ENCODE data around the gene RAB28. TPM values are rescaled to one million over a fixed set of nuclear protein-coding genes. Genes with fewer than 3 reads are reported as not detected.

The RAB28 gene
- total RNA-seq, 5 donors from 2014 or later (not counting 1 experiment from before 2014, with no cell fraction given): 8.7 to 15.1 (median 13.4) TPM

- Histone ChIP-seq H3K27me3 (replicated peaks in 1 of 2; ENCODE audit: control insufficient read depth in 2 of 2, extremely low read depth in 1 of 2, insufficient read depth in 2 of 2, low read length in 1 of 2) (no peaks in the 10 kb centered on the region), H3K4me3 (ENCODE audit: control insufficient read depth in 1 of 2, extremely low read depth in 1 of 2, low read length in 1 of 2) (no peak overlapping the region), H3K9me3 (no peaks in the 10 kb centered on the region), H3K4me1 (ENCODE audit: control insufficient read depth in 1 of 2, extremely low read depth in 1 of 2, insufficient read depth in 2 of 2, low read length in 2 of 2) (peaks cover 0 to 1% of the 10 kb centered on the region in 2 experiments), H3K27ac (ENCODE audit: low read length) (no peak overlapping the region), H3K36me3 (ENCODE audit: control insufficient read depth in 2 of 2, extremely low read depth in 1 of 2, insufficient read depth in 1 of 2, low read length in 1 of 2) (no peaks in the 10 kb centered on the region)
- no CpG with 5 or more reads among the region's 1 CpG for WGBS (ENCODE audit: insufficient coverage)
- POLR2A ChIA-PET: no interaction called here
- peaks cover 34% of the 10 kb centered on the region for H3K36me3 Mint-ChIP-seq
- no peak overlapping the region for H3K27ac Mint-ChIP-seq
- H3K4me3 Mint-ChIP-seq: no peak overlapping the region
- no peaks in the 10 kb centered on the region for H3K27me3 Mint-ChIP-seq
- CTCF ChIA-PET: no interaction called here
- DNase-seq: no peak
- peaks cover 0 to 3% (median 0%) of the 10 kb centered on the region in 3 donors for H3K4me1 Mint-ChIP-seq
- no peak for ATAC-seq (replicated peaks in 1 of 4)
- peaks cover 0 to 4% (median 3%) of the 10 kb centered on the region in 3 donors for H3K9me3 Mint-ChIP-seq
Observed at GRCh38 chr4:13329340-13329850, 154.7 kb downstream of the RAB28 start.

GRCh38 chr4:13328591-13328990 is 155.5 kb downstream of the RAB28 start:
- DNase-seq: no peak
- H3K9me3 Mint-ChIP-seq: peaks cover 0 to 7% (median 4%) of the 10 kb centered on the region in 3 donors
- no peaks in the 10 kb centered on the region for H3K9me3 ChIP-seq
- H3K27me3 Mint-ChIP-seq: no peaks in the 10 kb centered on the region
- H3K4me3 Mint-ChIP-seq: no peak overlapping the region
- POLR2A ChIA-PET: no interaction called here
- no peaks in the 10 kb centered on the region for H3K36me3 ChIP-seq (ENCODE audit: control insufficient read depth in 2 of 2, extremely low read depth in 1 of 2, insufficient read depth in 1 of 2, low read length in 1 of 2)
- WGBS (ENCODE audit: insufficient coverage): 83% methylated on average over 1 of the region's 2 CpGs
- H3K27ac Mint-ChIP-seq: no peak overlapping the region
- peaks cover 0 to 6% of the 10 kb centered on the region in 2 experiments for H3K4me1 ChIP-seq (ENCODE audit: control insufficient read depth in 1 of 2, extremely low read depth in 1 of 2, insufficient read depth in 2 of 2, low read length in 2 of 2)
- H3K27ac ChIP-seq (ENCODE audit: low read length): no peak overlapping the region
- H3K36me3 Mint-ChIP-seq: peaks cover 34% of the 10 kb centered on the region
- no peak for ATAC-seq (replicated peaks in 1 of 4)
- peaks cover 0 to 5% (median 0%) of the 10 kb centered on the region in 3 donors for H3K4me1 Mint-ChIP-seq
- CTCF ChIA-PET: no interaction called here
- no peak overlapping the region for H3K4me3 ChIP-seq (ENCODE audit: control insufficient read depth in 1 of 2, extremely low read depth in 1 of 2, low read length in 1 of 2)
- no peaks in the 10 kb centered on the region for H3K27me3 ChIP-seq (replicated peaks in 1 of 2; ENCODE audit: control insufficient read depth in 2 of 2, extremely low read depth in 1 of 2, insufficient read depth in 2 of 2, low read length in 1 of 2)

- Histone ChIP-seq H3K27me3 (replicated peaks in 1 of 2; ENCODE audit: control insufficient read depth in 2 of 2, extremely low read depth in 1 of 2, insufficient read depth in 2 of 2, low read length in 1 of 2) (no peaks in the 10 kb centered on the region), H3K4me3 (ENCODE audit: control insufficient read depth in 1 of 2, extremely low read depth in 1 of 2, low read length in 1 of 2) (no peak overlapping the region), H3K27ac (ENCODE audit: low read length) (no peak overlapping the region), H3K36me3 (ENCODE audit: control insufficient read depth in 2 of 2, extremely low read depth in 1 of 2, insufficient read depth in 1 of 2, low read length in 1 of 2) (no peaks in the 10 kb centered on the region), H3K4me1 (ENCODE audit: control insufficient read depth in 1 of 2, extremely low read depth in 1 of 2, insufficient read depth in 2 of 2, low read length in 2 of 2) (peaks cover 0 to 8% of the 10 kb centered on the region in 2 experiments), H3K9me3 (no peaks in the 10 kb centered on the region)
- ChIA-PET POLR2A (no interaction called here), CTCF (no interaction called here)
- Mint-ChIP-seq H3K27ac (no peak overlapping the region), H3K4me3 (no peak overlapping the region), H3K36me3 (peaks cover 32% of the 10 kb centered on the region), H3K4me1 (peaks cover 0 to 5% (median 0%) of the 10 kb centered on the region in 3 donors), H3K27me3 (no peaks in the 10 kb centered on the region), H3K9me3 (peaks cover 0 to 7% (median 6%) of the 10 kb centered on the region in 3 donors)
- WGBS (ENCODE audit: insufficient coverage): 100% methylated on average over 1 of the region's 3 CpGs
- no peak for DNase-seq
- no peak for ATAC-seq (replicated peaks in 1 of 4)
Observed at GRCh38 chr4:13327991-13328390, 156.1 kb downstream of the RAB28 start.

- CTCF ChIA-PET: no interaction called here
- Histone ChIP-seq H3K36me3 (ENCODE audit: control insufficient read depth in 2 of 2, extremely low read depth in 1 of 2, insufficient read depth in 1 of 2, low read length in 1 of 2) (no peaks in the 10 kb centered on the region), H3K4me1 (ENCODE audit: control insufficient read depth in 1 of 2, extremely low read depth in 1 of 2, insufficient read depth in 2 of 2, low read length in 2 of 2) (peaks cover 0 to 8% of the 10 kb centered on the region in 2 experiments), H3K4me3 (ENCODE audit: control insufficient read depth in 1 of 2, extremely low read depth in 1 of 2, low read length in 1 of 2) (no peak overlapping the region), H3K9me3 (no peaks in the 10 kb centered on the region), H3K27me3 (replicated peaks in 1 of 2; ENCODE audit: control insufficient read depth in 2 of 2, extremely low read depth in 1 of 2, insufficient read depth in 2 of 2, low read length in 1 of 2) (no peaks in the 10 kb centered on the region), H3K27ac (ENCODE audit: low read length) (no peak overlapping the region)
- Mint-ChIP-seq H3K27ac (no peak overlapping the region), H3K27me3 (no peaks in the 10 kb centered on the region), H3K9me3 (peaks cover 0 to 14% (median 7%) of the 10 kb centered on the region in 3 donors), H3K4me1 (peaks cover 0 to 5% (median 0%) of the 10 kb centered on the region in 3 donors), H3K4me3 (no peak overlapping the region), H3K36me3 (peaks cover 46% of the 10 kb centered on the region)
- WGBS (ENCODE audit: insufficient coverage): 100% methylated on average over 1 of the region's 3 CpGs
- POLR2A ChIA-PET: no interaction called here
- no peak for ATAC-seq (replicated peaks in 1 of 4)
- DNase-seq: no peak
Observed at GRCh38 chr4:13325744-13326143, 158.4 kb downstream of the RAB28 start.

- H3K27me3 ChIP-seq (replicated peaks in 1 of 2; ENCODE audit: control insufficient read depth in 2 of 2, extremely low read depth in 1 of 2, insufficient read depth in 2 of 2, low read length in 1 of 2): no peaks in the 10 kb centered on the region
- no peaks in the 10 kb centered on the region for H3K36me3 ChIP-seq (ENCODE audit: control insufficient read depth in 2 of 2, extremely low read depth in 1 of 2, insufficient read depth in 1 of 2, low read length in 1 of 2)
- DNase-seq: no peak
- Mint-ChIP-seq H3K4me3 (no peak overlapping the region), H3K4me1 (peaks cover 0 to 5% (median 0%) of the 10 kb centered on the region in 3 donors), H3K27ac (no peak overlapping the region), H3K27me3 (no peaks in the 10 kb centered on the region), H3K36me3 (peaks cover 42% of the 10 kb centered on the region), H3K9me3 (peaks cover 0 to 14% (median 7%) of the 10 kb centered on the region in 3 donors)
- no peak for ATAC-seq (replicated peaks in 1 of 4)
- ChIA-PET POLR2A (no interaction called here), CTCF (no interaction called here)
- H3K27ac ChIP-seq (ENCODE audit: low read length): no peak overlapping the region
- H3K4me3 ChIP-seq (ENCODE audit: control insufficient read depth in 1 of 2, extremely low read depth in 1 of 2, low read length in 1 of 2): no peak overlapping the region
- H3K9me3 ChIP-seq: no peaks in the 10 kb centered on the region
- H3K4me1 ChIP-seq (ENCODE audit: control insufficient read depth in 1 of 2, extremely low read depth in 1 of 2, insufficient read depth in 2 of 2, low read length in 2 of 2): peaks cover 0 to 8% of the 10 kb centered on the region in 2 experiments
- WGBS (ENCODE audit: insufficient coverage): no CpG with 5 or more reads among the region's 3 CpGs
Observed at GRCh38 chr4:13323921-13324320, 160.2 kb downstream of the RAB28 start.

- H3K9me3 ChIP-seq: no peaks in the 10 kb centered on the region
- ChIA-PET CTCF (no interaction called here), POLR2A (no interaction called here)
- H3K27ac Mint-ChIP-seq: no peak overlapping the region
- peaks cover 0 to 5% (median 0%) of the 10 kb centered on the region in 3 donors for H3K4me1 Mint-ChIP-seq
- peaks cover 0 to 10% (median 7%) of the 10 kb centered on the region in 3 donors for H3K9me3 Mint-ChIP-seq
- no peak overlapping the region for H3K27ac ChIP-seq (ENCODE audit: low read length)
- H3K27me3 Mint-ChIP-seq: no peaks in the 10 kb centered on the region
- DNase-seq: no peak
- peaks cover 0 to 8% of the 10 kb centered on the region in 2 experiments for H3K4me1 ChIP-seq (ENCODE audit: control insufficient read depth in 1 of 2, extremely low read depth in 1 of 2, insufficient read depth in 2 of 2, low read length in 2 of 2)
- no peaks in the 10 kb centered on the region for H3K27me3 ChIP-seq (replicated peaks in 1 of 2; ENCODE audit: control insufficient read depth in 2 of 2, extremely low read depth in 1 of 2, insufficient read depth in 2 of 2, low read length in 1 of 2)
- ATAC-seq (replicated peaks in 1 of 4): no peak
- H3K4me3 Mint-ChIP-seq: no peak overlapping the region
- peaks cover 37% of the 10 kb centered on the region for H3K36me3 Mint-ChIP-seq
- H3K4me3 ChIP-seq (ENCODE audit: control insufficient read depth in 1 of 2, extremely low read depth in 1 of 2, low read length in 1 of 2): no peak overlapping the region
- no peaks in the 10 kb centered on the region for H3K36me3 ChIP-seq (ENCODE audit: control insufficient read depth in 2 of 2, extremely low read depth in 1 of 2, insufficient read depth in 1 of 2, low read length in 1 of 2)
Observed at GRCh38 chr4:13322681-13323101, 161.4 kb downstream of the RAB28 start.

Data from T-cell (primary cell).